Stomach (tissue), 9 donors: Measurements from ENCODE around the gene EPB41L2. TPM values are rescaled to one million over a fixed set of nuclear protein-coding genes. Genes with fewer than 3 reads are reported as not detected.

ENCODE experiments used
- DNase-seq, 2 donors: peaks; one replicate each; pipeline versions ENCODE4 v3.0.0 to v3.0.0-alpha.2; 2013 to 2019
- H3K27ac ChIP-seq, 5 donors: fragments of 200-600 bp in 4 of 5; sonication (generic) in 4 of 5; one replicate each; pipeline ENCODE4 v1.5.1; 2013 to 2019; ENCODE audit warnings: mild to moderate bottlenecking in 1 of 5, moderate library complexity in 1 of 5
- H3K27me3 ChIP-seq, 3 donors: fragments of 200-600 bp; sonication (generic); one replicate each; pipeline ENCODE4 v1.5.1; 2017 to 2019; ENCODE audit warnings: mixed run types in 1 of 3
- H3K36me3 ChIP-seq, 4 donors: fragments of 200-600 bp; sonication (generic); 1 replicate in 3 of 4; 2 replicates in 1 of 4; pipeline ENCODE4 v1.5.1; 2016 to 2019
- H3K4me1 ChIP-seq, 4 donors: fragments of 200-600 bp; sonication (generic); one replicate each; pipeline ENCODE4 v1.5.1; 2016 to 2019
- H3K4me3 ChIP-seq, 4 donors: fragments of 200-600 bp; sonication (generic) in 3 of 4; one replicate each; pipeline ENCODE4 v1.5.1; 2016 to 2019; ENCODE audit warnings: mild to moderate bottlenecking in 1 of 4
- H3K9me3 ChIP-seq, 4 donors: fragments of 200-600 bp; sonication (generic); one replicate each; pipeline ENCODE4 v1.5.1; 2016 to 2019
- EP300 ChIP-seq: sonication (generic); formaldehyde crosslinking; IDR thresholded peaks from one replicate; pipeline ENCODE4 v1.6.1; 2017; ENCODE audit warnings: antibody characterized with exemption
- POLR2A ChIP-seq, 4 donors: fragments of 450-650 bp; IDR thresholded peaks; one replicate each; pipeline ENCODE4 v1.6.1; 2016; ENCODE audit warnings: antibody characterized with exemption in 4 of 4, control low read depth in 2 of 4, mild to moderate bottlenecking in 1 of 4, moderate library complexity in 1 of 4
- POLR2AphosphoS5 ChIP-seq, 3 donors: sonication (generic); formaldehyde crosslinking; IDR thresholded peaks; one replicate each; pipeline ENCODE4 v1.6.1; 2016; ENCODE audit warnings: antibody characterized with exemption in 3 of 3
- WGBS, 5 donors: extraction: QIAGEN DNeasy Blood & Tissue Kit in 3 of 5; methylation state at CpG; one replicate each; pipeline versions ENCODE4 v1.1.5 to v1.1.7; 2013 to 2018; 5-methylcytosine and 5-hydroxymethylcytosine counted together
- intact Hi-C: fragments of 100-400 bp; cut with DNase I; formaldehyde crosslinking; loops from one replicate; pipeline ENCODE4 v1.15.1; 2023; ENCODE audit warnings: low total_unique reads
- polyA plus RNA-seq, 3 donors: library from polyadenylated mRNA; stranded (reverse); fragments of 200-250 nt; gene quantifications; one replicate each; pipeline ENCODE4 v1.2.3, GENCODE V29; 2013
- total RNA-seq, 5 donors: library from RNA; depleted of rRNA; stranded (reverse); fragments of >200 nt; gene quantifications; one replicate each; pipeline versions ENCODE4 v1.1.0 to v1.2.3, GENCODE V29; 2014 to 2016
- TF ChIP-seq, protein P1 (sequence below), 7 experiments: fragments of 450-650 bp in 4 of 7; fragments of 200-600 bp in 3 of 7; sonication (generic) in 3 of 7; IDR thresholded peaks; one replicate each; pipeline ENCODE4 v1.5.1; 2016 to 2019; ENCODE audit warnings: antibody characterized with exemption in 7 of 7, control low read depth in 2 of 7, mild to moderate bottlenecking in 1 of 7
- donor health status: healthy with polysubstance abuse.
- donor health status: Bipolar disorder and iron deficiency.
- donor health status: healthy.

EPB41L2 gene
- total and polyA plus RNA-seq, 8 donors: 12.5 to 238 (median 30.2) TPM

DNA sequence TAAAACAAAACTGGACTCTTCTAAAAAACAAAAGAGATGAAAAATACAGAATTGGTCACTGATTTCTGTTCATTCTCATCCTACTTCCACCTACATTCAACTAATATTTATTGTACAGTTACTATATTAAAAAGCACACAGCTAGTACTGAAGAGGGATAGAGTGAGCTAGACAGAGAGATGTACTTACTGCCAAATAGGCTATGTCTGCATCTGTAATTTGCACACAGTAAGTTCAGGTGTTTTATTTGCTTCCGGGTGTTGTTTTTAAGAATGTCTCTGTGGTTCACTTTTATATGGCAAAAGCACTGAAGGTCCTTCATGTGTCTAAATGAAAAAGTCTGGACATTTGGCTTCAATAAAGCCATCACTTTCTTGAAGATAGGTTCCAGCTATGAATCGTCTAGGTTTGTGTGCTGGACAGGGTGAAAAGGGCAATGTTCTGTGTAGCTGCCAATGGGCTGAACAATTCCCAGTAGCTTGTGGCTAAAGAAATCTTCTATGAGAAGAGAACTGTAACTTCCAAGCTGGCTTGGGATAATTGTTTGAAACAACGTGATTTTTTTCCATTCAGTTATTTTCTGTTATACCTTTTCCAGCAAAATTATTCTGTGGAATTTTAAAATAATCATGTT, 47.3 kb downstream of the EPB41L2 start:
- no peak overlapping the region for H3K4me3 ChIP-seq
- no peak for DNase-seq
- peaks cover 6 to 44% (median 30%) of the 10 kb centered on the region in 4 donors for H3K4me1 ChIP-seq
- 23 to 49% (median 35%) methylated on average over 3 of the region's 3 CpGs for WGBS, 5 donors
- H3K27me3 ChIP-seq: no peaks in the 10 kb centered on the region
- no peaks in the 10 kb centered on the region for H3K9me3 ChIP-seq
- no peaks in the 10 kb centered on the region for H3K36me3 ChIP-seq
- TF ChIP-seq POLR2A (IDR thresholded peaks at IDR 0.05) (no peak), POLR2AphosphoS5 (IDR thresholded peaks at IDR 0.05) (no peak), EP300 (no peak)
- TF ChIP-seq, protein P1, sequence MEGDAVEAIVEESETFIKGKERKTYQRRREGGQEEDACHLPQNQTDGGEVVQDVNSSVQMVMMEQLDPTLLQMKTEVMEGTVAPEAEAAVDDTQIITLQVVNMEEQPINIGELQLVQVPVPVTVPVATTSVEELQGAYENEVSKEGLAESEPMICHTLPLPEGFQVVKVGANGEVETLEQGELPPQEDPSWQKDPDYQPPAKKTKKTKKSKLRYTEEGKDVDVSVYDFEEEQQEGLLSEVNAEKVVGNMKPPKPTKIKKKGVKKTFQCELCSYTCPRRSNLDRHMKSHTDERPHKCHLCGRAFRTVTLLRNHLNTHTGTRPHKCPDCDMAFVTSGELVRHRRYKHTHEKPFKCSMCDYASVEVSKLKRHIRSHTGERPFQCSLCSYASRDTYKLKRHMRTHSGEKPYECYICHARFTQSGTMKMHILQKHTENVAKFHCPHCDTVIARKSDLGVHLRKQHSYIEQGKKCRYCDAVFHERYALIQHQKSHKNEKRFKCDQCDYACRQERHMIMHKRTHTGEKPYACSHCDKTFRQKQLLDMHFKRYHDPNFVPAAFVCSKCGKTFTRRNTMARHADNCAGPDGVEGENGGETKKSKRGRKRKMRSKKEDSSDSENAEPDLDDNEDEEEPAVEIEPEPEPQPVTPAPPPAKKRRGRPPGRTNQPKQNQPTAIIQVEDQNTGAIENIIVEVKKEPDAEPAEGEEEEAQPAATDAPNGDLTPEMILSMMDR (IDR thresholded peaks at IDR 0.05): no peak
- intact Hi-C loops: no loop called here
- peak overlapping the region in 3 of 5 donors; percentile 25 to 51 (median 26) for H3K27ac ChIP-seq

DNA sequence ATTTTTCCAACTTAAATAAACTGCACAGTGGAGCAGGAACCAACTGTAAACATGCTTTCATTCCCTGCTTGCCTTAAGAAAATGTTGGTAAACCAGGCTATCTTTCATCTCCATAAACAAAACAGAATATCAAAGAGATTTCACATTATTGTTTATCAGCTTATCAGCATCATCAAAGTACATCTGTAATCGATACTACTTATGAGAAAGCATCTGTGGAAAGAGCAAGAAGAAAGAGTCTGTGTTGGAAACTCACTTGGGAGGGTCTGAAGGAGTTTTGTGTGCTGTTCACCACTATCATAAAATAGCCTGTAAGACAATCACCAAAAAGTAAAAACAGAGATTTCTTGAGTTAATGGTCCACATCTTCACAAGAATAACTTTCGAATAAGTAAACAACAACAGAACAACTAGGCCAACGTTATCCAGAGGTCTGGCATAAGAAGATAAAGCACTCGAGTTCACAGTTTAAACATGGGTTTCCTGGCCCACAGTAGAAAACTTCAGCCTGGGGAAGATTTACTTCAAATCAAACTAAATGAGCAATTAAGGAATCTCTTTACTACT, 47.9 kb downstream of the EPB41L2 start:
- Histone ChIP-seq H3K9me3 (no peaks in the 10 kb centered on the region), H3K4me1 (peaks cover 6 to 44% (median 30%) of the 10 kb centered on the region in 4 donors), H3K36me3 (no peaks in the 10 kb centered on the region), H3K4me3 (no peak overlapping the region), H3K27me3 (no peaks in the 10 kb centered on the region), H3K27ac (peak overlapping the region in 3 of 5 donors; percentile 25 to 51 (median 26))
- TF ChIP-seq EP300 (no peak), POLR2AphosphoS5 (IDR thresholded peaks at IDR 0.05) (no peak), POLR2A (IDR thresholded peaks at IDR 0.05) (no peak)
- TF ChIP-seq, protein P1 (IDR thresholded peaks at IDR 0.05): no peak
- intact Hi-C loops: no loop called here
- 14 to 31% (median 17%) methylated on average over 4 of the region's 4 CpGs for whole genome bisulfite sequencing, 5 donors
- DNase-seq: no peak

DNA sequence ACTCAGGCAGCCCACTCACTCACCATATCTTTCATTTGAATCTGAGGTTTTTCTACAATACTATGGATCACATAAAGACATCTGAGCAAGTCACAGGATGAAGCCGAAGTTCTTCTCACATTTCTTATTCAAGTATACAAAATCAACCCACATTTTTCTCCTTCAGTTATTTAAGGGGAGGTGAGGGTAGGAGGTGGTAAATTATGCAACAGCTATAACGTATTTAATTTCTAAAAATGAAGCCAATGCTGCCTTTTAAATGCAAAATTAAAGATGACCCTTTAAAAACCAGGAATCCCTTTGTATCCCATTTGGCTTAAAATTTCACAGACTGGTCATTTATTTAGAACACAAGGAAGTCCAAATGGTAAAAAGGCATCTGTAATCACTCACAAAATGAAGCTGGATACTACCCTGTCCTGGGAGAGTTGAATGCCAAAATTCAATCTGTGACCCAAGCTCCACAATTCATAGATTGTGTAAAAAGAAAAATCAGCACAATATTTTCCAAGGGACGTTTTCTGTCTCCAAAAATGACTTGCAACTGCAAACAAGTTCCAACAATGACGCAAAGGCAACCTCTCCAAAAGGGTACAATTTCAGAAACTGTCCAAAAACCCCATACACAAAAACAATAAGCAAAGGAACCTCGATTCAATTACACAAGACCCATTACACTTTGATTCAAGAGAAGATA, 48.8 kb downstream of the EPB41L2 start:
- peak overlapping the region in 2 of 5 donors; percentile 11 to 51 for H3K27ac ChIP-seq

DNA sequence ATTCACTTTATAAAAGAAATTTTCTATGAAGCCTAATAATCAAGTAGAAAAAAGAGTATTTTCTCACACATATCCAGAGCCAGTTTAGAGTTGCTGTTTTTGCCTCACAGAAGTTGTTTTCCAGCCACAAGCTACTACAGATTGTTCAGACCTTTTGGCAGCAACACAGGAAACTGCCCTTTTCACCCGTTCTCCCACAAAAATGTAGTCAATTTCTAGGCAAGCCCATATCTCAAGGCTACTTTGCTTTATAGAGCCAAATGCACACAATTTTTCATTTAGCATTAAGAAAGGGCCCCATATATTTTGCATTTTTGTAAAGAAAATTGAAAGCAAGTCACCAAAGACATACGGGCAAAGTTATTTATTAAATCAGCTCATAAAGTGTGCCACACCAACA, 49.5 kb downstream of the EPB41L2 start:
- intact Hi-C loops: no loop called here
- Histone ChIP-seq H3K4me3 (no peak overlapping the region), H3K36me3 (no peaks in the 10 kb centered on the region), H3K27me3 (no peaks in the 10 kb centered on the region), H3K27ac (peak overlapping the region in 1 of 5 donors; percentile 15), H3K4me1 (peaks cover 6 to 44% (median 30%) of the 10 kb centered on the region in 4 donors), H3K9me3 (peaks cover 0 to 2% (median under 1%) of the 10 kb centered on the region in 4 donors)
- peak in 1 of 2 donors; percentile 74 for DNase-seq
- WGBS, 5 donors: 27 to 39% (median 30%) methylated on average over 2 of the region's 2 CpGs
- TF ChIP-seq, protein P1 (IDR thresholded peaks at IDR 0.05): no peak
- no peak for TF ChIP-seq EP300
- no peak for TF ChIP-seq POLR2AphosphoS5 (IDR thresholded peaks at IDR 0.05)
- no peak for TF ChIP-seq POLR2A (IDR thresholded peaks at IDR 0.05)

More for the DNA sequence above, 48.8 kb downstream of the EPB41L2 start:
- Histone ChIP-seq H3K4me3 (no peak overlapping the region), H3K36me3 (no peaks in the 10 kb centered on the region), H3K27me3 (no peaks in the 10 kb centered on the region), H3K4me1 (peaks cover 6 to 44% (median 30%) of the 10 kb centered on the region in 4 donors), H3K9me3 (no peaks in the 10 kb centered on the region)
- 47 to 62% (median 57%) methylated on average over 5 of the region's 5 CpGs for WGBS, 5 donors
- intact Hi-C loops: no loop called here
- DNase-seq: no peak
- TF ChIP-seq, protein P1 (IDR thresholded peaks at IDR 0.05): no peak
- no peak for TF ChIP-seq EP300
- TF ChIP-seq POLR2A (IDR thresholded peaks at IDR 0.05): no peak
- TF ChIP-seq POLR2AphosphoS5 (IDR thresholded peaks at IDR 0.05): peak in 1 of 3 donors; percentile 27
